GM23248 (cell line): ENCODE measurements around the gene ACACA. TPM values are rescaled to one million over a fixed set of nuclear protein-coding genes. Genes with fewer than 3 reads are reported as not detected.
A peak's percentile ranks its signal among the peaks of the same experiment; 100 is the strongest.

ENCODE experiments used
- DNase-seq: peaks from one replicate; pipeline ENCODE4 v3.0.0-alpha.2; 2015
- H2AFZ ChIP-seq: fragments of 200-600 bp; sonication (generic); 2 replicates; pipeline ENCODE4 v1.6.1; 2016; ENCODE audit warnings: antibody characterized with exemption
- H3F3A ChIP-seq: fragments of 200-600 bp; sonication (generic); 2 replicates; pipeline ENCODE4 v1.6.1; 2016; ENCODE audit warnings: mild to moderate bottlenecking, antibody characterized with exemption, mixed run types; ENCODE audit not compliant: insufficient read depth
- H3K27ac ChIP-seq: fragments of 200-600 bp; sonication (generic); 2 replicates; pipeline ENCODE4 v1.5.1; 2016; ENCODE audit warnings: mild to moderate bottlenecking
- H3K27me3 ChIP-seq: fragments of 200-600 bp; sonication (generic); replicated peaks from 2 replicates; pipeline ENCODE4 v1.6.1; 2016; ENCODE audit warnings: mild to moderate bottlenecking; ENCODE audit not compliant: insufficient read depth
- H3K36me3 ChIP-seq: fragments of 200-600 bp; sonication (generic); 2 replicates; pipeline ENCODE4 v1.6.1; 2016; ENCODE audit warnings: low read depth, mild to moderate bottlenecking
- H3K4me1 ChIP-seq: fragments of 200-600 bp; sonication (generic); 2 replicates; pipeline ENCODE4 v1.6.1; 2016; ENCODE audit warnings: mild to moderate bottlenecking; ENCODE audit not compliant: insufficient read depth
- H3K4me2 ChIP-seq: fragments of 200-600 bp; sonication (generic); one replicate; pipeline ENCODE4 v1.6.1; 2016; ENCODE audit warnings: mild to moderate bottlenecking; ENCODE audit not compliant: unreplicated experiment
- H3K4me3 ChIP-seq: fragments of 200-600 bp; sonication (generic); 2 replicates; pipeline ENCODE4 v1.5.1; 2016; ENCODE audit warnings: mild to moderate bottlenecking
- H3K79me2 ChIP-seq: fragments of 200-600 bp; sonication (generic); 2 replicates; pipeline ENCODE4 v1.6.1; 2016; ENCODE audit warnings: mild to moderate bottlenecking; ENCODE audit not compliant: insufficient read depth
- H3K9ac ChIP-seq: fragments of 200-600 bp; sonication (generic); 2 replicates; pipeline ENCODE4 v1.6.1; 2016; ENCODE audit warnings: mild to moderate bottlenecking
- H3K9me2 ChIP-seq: fragments of 200-600 bp; sonication (generic); 2 replicates; pipeline ENCODE4 v1.6.1; 2016; ENCODE audit warnings: mixed run types, mild to moderate bottlenecking, moderate library complexity; ENCODE audit not compliant: insufficient read depth
- H3K9me3 ChIP-seq: fragments of 200-600 bp; sonication (generic); one replicate; pipeline ENCODE4 v1.6.1; 2017; ENCODE audit warnings: low read depth
- H4K20me1 ChIP-seq: fragments of 200-600 bp; sonication (generic); 2 replicates; pipeline ENCODE4 v1.6.0; 2016; ENCODE audit not compliant: insufficient read depth
- EZH2 ChIP-seq: fragments of 200-600 bp; sonication (generic); IDR thresholded peaks from 2 replicates; pipeline ENCODE4 v1.6.1; 2018; ENCODE audit warnings: antibody characterized with exemption, mild to moderate bottlenecking; ENCODE audit not compliant: insufficient read depth, poor library complexity, severe bottlenecking
- EZH2phosphoT487 ChIP-seq: fragments of 200-600 bp; sonication (generic); IDR thresholded peaks from 2 replicates; pipeline ENCODE4 v1.6.1; 2018; ENCODE audit warnings: antibody characterized with exemption, moderate library complexity, mild to moderate bottlenecking, low read depth; ENCODE audit not compliant: insufficient read depth
- WGBS, 2 experiments: methylation state at CpG; one replicate each; pipeline ENCODE4 v1.1.6; 2015 to 2017; ENCODE audit warnings: low lambda C conversion rate in 2 of 2, low coverage in 1 of 2; ENCODE audit errors: missing lambda C conversion rate in 2 of 2; 5-methylcytosine and 5-hydroxymethylcytosine counted together
- in situ Hi-C: fragments of 300-500 bp; cut with MboI; formaldehyde crosslinking; loops from 2 replicates; pipeline ENCODE4 v1.15.0; 2020
- polyA plus RNA-seq: library from polyadenylated mRNA; unstranded; fragments of >200 nt; fragmentation: Nextera tagmentation; extraction: Ambion mirVana; gene quantifications from 2 replicates; pipeline ENCODE4 v1.2.1, GENCODE V29; 2016
- total RNA-seq: library from RNA; depleted of rRNA; stranded (reverse); fragments of >200 nt; shearing (Covaris generic); gene quantifications from 2 replicates; pipeline ENCODE4 v1.2.3, GENCODE V29; 2014

Gene ACACA
- total and polyA plus RNA-seq, 2 experiments from 2014 or later: 10.2 to 21.9 TPM

- TF ChIP-seq EZH2: no peak
- TF ChIP-seq EZH2phosphoT487: no peak
- WGBS, 2 experiments: 2 to 3% methylated on average over 4 of the region's 4 CpGs
- Histone ChIP-seq H3K4me2 (no peak overlapping the region), H3K9ac (no peak overlapping the region), H3K9me2 (no peaks in the 10 kb centered on the region), H3K9me3 (no peaks in the 10 kb centered on the region), H4K20me1 (no peaks in the 10 kb centered on the region), H3K4me1 (0 out of 2 replicates have a peak, but pooled peaks cover 3% of the 10 kb centered on the region), H3K27ac (no peak overlapping the region), H3K4me3 (no peak overlapping the region), H3F3A (no peaks in the 10 kb centered on the region), H3K79me2 (no peaks in the 10 kb centered on the region), H2AFZ (peak overlapping the region; percentile 61; the same call in 1 of the 2 replicates), H3K27me3 (no peaks in the 10 kb centered on the region), H3K36me3 (no peaks in the 10 kb centered on the region)
- in situ Hi-C loops: no loop called here
- peak; percentile 86 for DNase-seq
Observed at GRCh38 chr17:37373530-37374159, 33.0 kb downstream of the ACACA start.

- Histone ChIP-seq H3K27me3 (no peaks in the 10 kb centered on the region), H3K4me3 (no peak overlapping the region), H3K9ac (no peak overlapping the region), H3K9me2 (no peaks in the 10 kb centered on the region), H3K9me3 (no peaks in the 10 kb centered on the region), H3K36me3 (no peaks in the 10 kb centered on the region), H2AFZ (no peak overlapping the region), H4K20me1 (no peaks in the 10 kb centered on the region), H3K79me2 (no peaks in the 10 kb centered on the region), H3K4me2 (no peak overlapping the region), H3F3A (no peaks in the 10 kb centered on the region), H3K4me1 (0 out of 2 replicates have a peak, but pooled peaks cover 6% of the 10 kb centered on the region), H3K27ac (no peak overlapping the region)
- no peak for TF ChIP-seq EZH2
- TF ChIP-seq EZH2phosphoT487: no peak
- 68% methylated on average over 3 of the region's 3 CpGs for WGBS, 2 experiments
- in situ Hi-C loops: no loop called here
- DNase-seq: peak; percentile 68
Observed at GRCh38 chr17:37368577-37368976, 38.1 kb downstream of the ACACA start.

- in situ Hi-C loops: no loop called here
- H3K79me2 ChIP-seq: no peaks in the 10 kb centered on the region
- no peaks in the 10 kb centered on the region for H4K20me1 ChIP-seq
- H3K36me3 ChIP-seq: no peaks in the 10 kb centered on the region
- no peak overlapping the region for H3K4me3 ChIP-seq
- no peak for TF ChIP-seq EZH2
- TF ChIP-seq EZH2phosphoT487: no peak
- no peak overlapping the region for H3K9ac ChIP-seq
- WGBS, 2 experiments: 80 to 95% methylated on average over 1 of the region's 1 CpG
- no peak overlapping the region for H3K27ac ChIP-seq
- no peaks in the 10 kb centered on the region for H3K27me3 ChIP-seq
- H3K4me1 ChIP-seq: 0 out of 2 replicates have a peak, but pooled peaks cover 6% of the 10 kb centered on the region
- no peak overlapping the region for H3K4me2 ChIP-seq
- H2AFZ ChIP-seq: no peak overlapping the region
- no peaks in the 10 kb centered on the region for H3K9me3 ChIP-seq
- DNase-seq: no peak
- 0 out of 2 replicates have a peak, but pooled peaks cover 1% of the 10 kb centered on the region for H3F3A ChIP-seq
- no peaks in the 10 kb centered on the region for H3K9me2 ChIP-seq
Observed at GRCh38 chr17:37365589-37365988, 41.0 kb downstream of the ACACA start.

- no peak overlapping the region for H3K4me3 ChIP-seq
- H3K9me2 ChIP-seq: no peaks in the 10 kb centered on the region
- H3F3A ChIP-seq: peaks cover 16% of the 10 kb centered on the region
- no peak for DNase-seq
- H3K4me2 ChIP-seq: no peak overlapping the region
- no peak overlapping the region for H2AFZ ChIP-seq
- WGBS, 2 experiments: 97 to 98% methylated on average over 4 of the region's 4 CpGs
- in situ Hi-C loops: no loop called here
- no peaks in the 10 kb centered on the region for H3K36me3 ChIP-seq
- peaks cover 20% of the 10 kb centered on the region for H3K79me2 ChIP-seq
- no peaks in the 10 kb centered on the region; the same call in 1 of the 2 replicates for H3K4me1 ChIP-seq
- H3K27me3 ChIP-seq: no peaks in the 10 kb centered on the region
- H3K9ac ChIP-seq: no peak overlapping the region
- no peak overlapping the region for H3K27ac ChIP-seq
- no peaks in the 10 kb centered on the region for H3K9me3 ChIP-seq
- H4K20me1 ChIP-seq: no peaks in the 10 kb centered on the region
- no peak for TF ChIP-seq EZH2phosphoT487
- no peak for TF ChIP-seq EZH2
Observed at GRCh38 chr17:37361543-37361942, 45.1 kb downstream of the ACACA start.
